Stomach (tissue), 9 donors: ENCODE data around the gene ANTXRL. TPM values are rescaled to one million over a fixed set of nuclear protein-coding genes. Genes with fewer than 3 reads are reported as not detected.
"Not testable (repeated sequence)": the region's sequence is repeated elsewhere in the genome, so short reads cannot be mapped to it uniquely, and the experiment has no call there.

Experiments
- DNase-seq, 2 donors: peaks; one replicate each; pipeline versions ENCODE4 v3.0.0 to v3.0.0-alpha.2; 2013 to 2019
- H3K27ac ChIP-seq, 5 donors: fragments of 200-600 bp in 4 of 5; sonication (generic) in 4 of 5; one replicate each; pipeline ENCODE4 v1.5.1; 2013 to 2019; ENCODE audit warnings: mild to moderate bottlenecking in 1 of 5, moderate library complexity in 1 of 5
- H3K27me3 ChIP-seq, 3 donors: fragments of 200-600 bp; sonication (generic); one replicate each; pipeline ENCODE4 v1.5.1; 2017 to 2019; ENCODE audit warnings: mixed run types in 1 of 3
- H3K36me3 ChIP-seq, 4 donors: fragments of 200-600 bp; sonication (generic); 1 replicate in 3 of 4; 2 replicates in 1 of 4; pipeline ENCODE4 v1.5.1; 2016 to 2019
- H3K4me1 ChIP-seq, 4 donors: fragments of 200-600 bp; sonication (generic); one replicate each; pipeline ENCODE4 v1.5.1; 2016 to 2019
- H3K4me3 ChIP-seq, 4 donors: fragments of 200-600 bp; sonication (generic) in 3 of 4; one replicate each; pipeline ENCODE4 v1.5.1; 2016 to 2019; ENCODE audit warnings: mild to moderate bottlenecking in 1 of 4
- H3K9me3 ChIP-seq, 4 donors: fragments of 200-600 bp; sonication (generic); one replicate each; pipeline ENCODE4 v1.5.1; 2016 to 2019
- CTCF ChIP-seq, 7 experiments: fragments of 450-650 bp in 4 of 7; fragments of 200-600 bp in 3 of 7; sonication (generic) in 3 of 7; IDR thresholded peaks; one replicate each; pipeline ENCODE4 v1.5.1; 2016 to 2019; ENCODE audit warnings: antibody characterized with exemption in 7 of 7, control low read depth in 2 of 7, mild to moderate bottlenecking in 1 of 7
- EP300 ChIP-seq: sonication (generic); formaldehyde crosslinking; IDR thresholded peaks from one replicate; pipeline ENCODE4 v1.6.1; 2017; ENCODE audit warnings: antibody characterized with exemption
- POLR2A ChIP-seq, 4 donors: fragments of 450-650 bp; IDR thresholded peaks; one replicate each; pipeline ENCODE4 v1.6.1; 2016; ENCODE audit warnings: antibody characterized with exemption in 4 of 4, control low read depth in 2 of 4, mild to moderate bottlenecking in 1 of 4, moderate library complexity in 1 of 4
- POLR2AphosphoS5 ChIP-seq, 3 donors: sonication (generic); formaldehyde crosslinking; IDR thresholded peaks; one replicate each; pipeline ENCODE4 v1.6.1; 2016; ENCODE audit warnings: antibody characterized with exemption in 3 of 3
- WGBS, 5 donors: extraction: QIAGEN DNeasy Blood & Tissue Kit in 3 of 5; methylation state at CpG; one replicate each; pipeline versions ENCODE4 v1.1.5 to v1.1.7; 2013 to 2018; 5-methylcytosine and 5-hydroxymethylcytosine counted together
- intact Hi-C: fragments of 100-400 bp; cut with DNase I; formaldehyde crosslinking; loops from one replicate; pipeline ENCODE4 v1.15.1; 2023; ENCODE audit warnings: low total_unique reads
- polyA plus RNA-seq, 3 donors: library from polyadenylated mRNA; stranded (reverse); fragments of 200-250 nt; gene quantifications; one replicate each; pipeline ENCODE4 v1.2.3, GENCODE V29; 2013
- total RNA-seq, 5 donors: library from RNA; depleted of rRNA; stranded (reverse); fragments of >200 nt; gene quantifications; one replicate each; pipeline versions ENCODE4 v1.1.0 to v1.2.3, GENCODE V29; 2014 to 2016
- donor health status: healthy with polysubstance abuse.
- donor health status: Bipolar disorder and iron deficiency.
- donor health status: healthy.

ANTXRL gene
- total and polyA plus RNA-seq, 8 donors = not detected

GRCh38 chr10:46240684-46241565 lies 45.9 kb upstream of the ANTXRL start:
- Histone ChIP-seq H3K4me1 (no peaks in the 10 kb centered on the region), H3K9me3 (peaks cover 0 to 9% (median 4%) of the 10 kb centered on the region in 4 donors), H3K27me3 (no peaks in the 10 kb centered on the region), H3K36me3 (no peaks in the 10 kb centered on the region), H3K4me3 (no peak overlapping the region), H3K27ac (no peak overlapping the region)
- TF ChIP-seq POLR2AphosphoS5 (IDR thresholded peaks at IDR 0.05) = no peak
- no peak for TF ChIP-seq POLR2A (IDR thresholded peaks at IDR 0.05)
- no peak for TF ChIP-seq EP300
- no peak for TF ChIP-seq CTCF (IDR thresholded peaks at IDR 0.05)
- intact Hi-C loops = no loop called here
- WGBS, 5 donors = 74 to 100% (median 96%) methylated on average over 2 of the region's 2 CpGs
- peak in 1 of 2 donors; percentile 17 for DNase-seq

GRCh38 chr10:46245381-46245900 lies 41.4 kb upstream of the ANTXRL start:
- Histone ChIP-seq H3K27ac (no peak overlapping the region), H3K27me3 (no peaks in the 10 kb centered on the region), H3K36me3 (no peaks in the 10 kb centered on the region), H3K9me3 (peaks cover 0 to 9% (median 4%) of the 10 kb centered on the region in 4 donors), H3K4me1 (no peaks in the 10 kb centered on the region), H3K4me3 (no peak overlapping the region)
- no peak for DNase-seq
- 84 to 91% (median 91%) methylated on average over 9 of the region's 9 CpGs for WGBS, 5 donors
- no peak for TF ChIP-seq EP300
- no peak for TF ChIP-seq POLR2A (IDR thresholded peaks at IDR 0.05)
- no peak for TF ChIP-seq POLR2AphosphoS5 (IDR thresholded peaks at IDR 0.05)
- TF ChIP-seq CTCF (IDR thresholded peaks at IDR 0.05) = no peak
- intact Hi-C loops = no loop called here

GRCh38 chr10:46246400-46247180 lies 40.2 kb upstream of the ANTXRL start:
- intact Hi-C loops, H3K27me3 ChIP-seq, H3K9me3 ChIP-seq, H3K36me3 ChIP-seq, H3K4me1 ChIP-seq, H3K4me3 ChIP-seq, H3K27ac ChIP-seq: not testable (repeated sequence)
- 85 to 90% (median 88%) methylated on average over 7 to 10 of the region's 10 CpGs for WGBS, 5 donors
- peak in 1 of 2 donors; percentile 8 for DNase-seq

- intact Hi-C loops = no loop called here
- TF ChIP-seq POLR2AphosphoS5 (IDR thresholded peaks at IDR 0.05) = no peak
- no peak for TF ChIP-seq POLR2A (IDR thresholded peaks at IDR 0.05)
- TF ChIP-seq CTCF (IDR thresholded peaks at IDR 0.05) = no peak
- TF ChIP-seq EP300 = no peak
- Histone ChIP-seq H3K9me3 (peaks cover 0 to 5% (median 2%) of the 10 kb centered on the region in 4 donors), H3K4me3 (no peak overlapping the region), H3K27ac (no peak overlapping the region), H3K36me3 (no peaks in the 10 kb centered on the region), H3K27me3 (no peaks in the 10 kb centered on the region), H3K4me1 (no peaks in the 10 kb centered on the region)
- 80 to 95% (median 93%) methylated on average over 3 of the region's 3 CpGs for WGBS, 5 donors
- peak in 1 of 2 donors; percentile 16 for DNase-seq
Measured at GRCh38 chr10:46247181-46247475, 39.7 kb upstream of the ANTXRL start.
